Endothelial cell of umbilical vein (primary cell): ENCODE data around the gene SMG1. TPM values are rescaled to one million over a fixed set of nuclear protein-coding genes. Genes with fewer than 3 reads are reported as not detected.

Source experiments
- BruUV-seq: library from RNA; stranded (reverse); fragments of 400-500 nt; replicated peaks from 2 replicates; lab custom pipeline; 2021; lab: Mats Ljungman, UMichigan
- CTCF ChIA-PET: fragments of 300-600, 350-600 bp; sonication (Branson Sonifier 250); formaldehyde crosslinking; loops from one replicate; lab custom pipeline; 2021; ENCODE audit warnings: antibody characterized with exemption, inconsistent platforms; lab: Charles Lee
- POLR2A ChIA-PET: fragments of 300-600, 350-600 bp; sonication (Branson Sonifier 250); formaldehyde crosslinking; loops from one replicate; lab custom pipeline; 2021; ENCODE audit warnings: antibody characterized with exemption, inconsistent platforms; lab: Charles Lee
- DNase-seq: peaks from one replicate; pipeline ENCODE4 v3.0.0-alpha.2; 2011; ENCODE audit warnings: low read depth, low spot score
- FAIRE-seq: peaks from 2 replicates; lab custom pipeline; 2011; peaks lifted over from hg19 to GRCh38; lab: Jason Lieb, UNC
- H2AFZ ChIP-seq: 2 replicates; pipeline ENCODE4 v1.6.0; 2012; ENCODE audit warnings: low read depth, low read length, control low read depth, inconsistent platforms
- H3K27ac ChIP-seq: 2 replicates; pipeline ENCODE4 v1.5.1; 2011; ENCODE audit warnings: low read depth, mild to moderate bottlenecking, control low read depth, low read length, moderate library complexity; ENCODE audit not compliant: insufficient read depth
- H3K27me3 ChIP-seq, 2 experiments: 2 replicates each; pipeline versions ENCODE4 v1.6.0 to v1.6.1; 2011; ENCODE audit warnings: low read length in 2 of 2, mixed read lengths in 1 of 2; ENCODE audit not compliant: control insufficient read depth in 2 of 2, insufficient read depth in 2 of 2
- H3K36me3 ChIP-seq, 2 experiments: 2 replicates in 1 of 2; 3 replicates in 1 of 2; pipeline ENCODE4 v1.5.1; 2011; ENCODE audit warnings: low read length in 2 of 2, mild to moderate bottlenecking in 1 of 2, moderate library complexity in 1 of 2; ENCODE audit not compliant: control insufficient read depth in 2 of 2, insufficient read depth in 2 of 2; ENCODE audit errors: extremely low read depth in 1 of 2
- H3K4me1 ChIP-seq: 3 replicates; pipeline ENCODE4 v1.5.1; 2011; ENCODE audit warnings: mild to moderate bottlenecking, low read length; ENCODE audit not compliant: control insufficient read depth, insufficient read depth; ENCODE audit errors: extremely low read depth
- H3K4me2 ChIP-seq: 2 replicates; pipeline ENCODE4 v1.6.1; 2011; ENCODE audit warnings: low read length, control low read depth, mixed read lengths; ENCODE audit not compliant: insufficient read depth
- H3K4me3 ChIP-seq, 3 experiments: fragments of 200-600 bp in 1 of 3; sonication (generic), shearing (Covaris generic) in 1 of 3; replicated peaks in 1 of 3; 2 replicates each; pipeline ENCODE4 v1.5.1; 2011 to 2016; ENCODE audit warnings: control low read depth in 3 of 3, low read length in 3 of 3, mild to moderate bottlenecking in 2 of 3, inconsistent platforms in 1 of 3, low read depth in 1 of 3, moderate library complexity in 1 of 3; ENCODE audit not compliant: insufficient read depth in 1 of 3
- H3K79me2 ChIP-seq: 2 replicates; pipeline ENCODE4 v1.6.0; 2012; ENCODE audit warnings: low read length, inconsistent platforms; ENCODE audit not compliant: control insufficient read depth, insufficient read depth
- H3K9ac ChIP-seq: replicated peaks from 2 replicates; pipeline ENCODE3; 2011; ENCODE audit warnings: low read length, control low read depth; ENCODE audit not compliant: insufficient read depth; ENCODE audit errors: extremely low read depth
- H3K9me1 ChIP-seq: replicated peaks from 3 replicates; pipeline ENCODE4 v1.6.0; 2011; ENCODE audit warnings: mild to moderate bottlenecking, low read length; ENCODE audit not compliant: control insufficient read depth, insufficient read depth; ENCODE audit errors: extremely low read depth
- H3K9me3 ChIP-seq: replicated peaks from 2 replicates; pipeline ENCODE4 v1.5.1; 2012; ENCODE audit warnings: low read length, inconsistent platforms; ENCODE audit not compliant: control insufficient read depth, insufficient read depth
- H4K20me1 ChIP-seq: replicated peaks from 2 replicates; pipeline ENCODE3; 2011; ENCODE audit warnings: mild to moderate bottlenecking, low read length; ENCODE audit not compliant: control insufficient read depth, insufficient read depth; ENCODE audit errors: extremely low read depth
- CTCF ChIP-seq, 2 donors: IDR thresholded peaks; 1 replicate in 1 of 2; 2 replicates in 1 of 2; pipeline ENCODE4 v1.5.1; 2011; ENCODE audit warnings: low read length in 2 of 2, mild to moderate bottlenecking in 2 of 2, moderate library complexity in 2 of 2, control low read depth in 1 of 2, inconsistent platforms in 1 of 2, low read depth in 1 of 2; ENCODE audit not compliant: insufficient read depth in 1 of 2; ENCODE audit errors: extremely low read depth in 1 of 2
- EZH2 ChIP-seq: IDR thresholded peaks from 2 replicates; pipeline ENCODE4 v1.6.1; 2012; ENCODE audit warnings: borderline replicate concordance, low read depth, mild to moderate bottlenecking, moderate library complexity, low read length, inconsistent platforms; ENCODE audit not compliant: severe bottlenecking
- FOS ChIP-seq: IDR thresholded peaks from 2 replicates; pipeline ENCODE4 v1.6.1; 2011; ENCODE audit warnings: mild to moderate bottlenecking, low read length, moderate library complexity, borderline replicate concordance; ENCODE audit not compliant: insufficient read depth
- GATA2 ChIP-seq: IDR thresholded peaks from 2 replicates; pipeline ENCODE4 v1.7.0; 2011; ENCODE audit warnings: low read depth, mild to moderate bottlenecking, moderate library complexity, mixed read lengths, low read length; ENCODE audit not compliant: insufficient read length, insufficient read depth
- JUN ChIP-seq: IDR thresholded peaks from 2 replicates; pipeline ENCODE4 v1.6.1; 2011; ENCODE audit warnings: borderline replicate concordance, low read depth; ENCODE audit not compliant: insufficient read length, insufficient read depth
- MAX ChIP-seq: IDR thresholded peaks from 2 replicates; pipeline ENCODE4 v1.6.1; 2011; ENCODE audit not compliant: insufficient read depth, insufficient read length
- MYC ChIP-seq: IDR thresholded peaks from one replicate; pipeline ENCODE4 v1.6.1; 2011; ENCODE audit warnings: mild to moderate bottlenecking, low read depth, low read length
- POLR2A ChIP-seq: IDR thresholded peaks from 2 replicates; pipeline ENCODE4 v1.6.1; 2012; ENCODE audit warnings: low read depth, mild to moderate bottlenecking, control low read depth, low read length
- POLR2AphosphoS5 ChIP-seq: IDR thresholded peaks from 2 replicates; pipeline ENCODE4 v1.6.1; 2012; ENCODE audit warnings: low read depth, mild to moderate bottlenecking, control low read depth, low read length, moderate library complexity; ENCODE audit not compliant: insufficient read depth
- dilution Hi-C: fragments of 300-500 bp; cut with MboI; formaldehyde crosslinking; loops from one replicate; pipeline ENCODE4 v1.15.0; 2019; ENCODE audit warnings: low sequenced_read_pairs; ENCODE audit not compliant: extremely low pct_ligation_motif_present
- intact Hi-C: fragments of 100-400 bp; cut with micrococcal nuclease; formaldehyde crosslinking; loops from one replicate; pipeline ENCODE4 v1.10.0; 2022
- polyA plus RNA-seq, 4 experiments: library from polyadenylated mRNA; depleted of rRNA in 3 of 4; stranded (reverse) in 3 of 4; unstranded in 1 of 4; fragments of >200 nt; gene quantifications; 2 replicates each; pipeline versions ENCODE4 v1.2.1 to v1.2.3, GENCODE V29; 2011 to 2012; ENCODE audit warnings: missing spikeins in 1 of 4
- total RNA-seq: library from RNA; stranded (reverse); gene quantifications from 2 replicates; pipeline ENCODE4 v1.2.3, GENCODE V29; 2021

SMG1 gene
- total and polyA plus RNA-seq, 2 donors (not counting 3 experiments of a cell fraction or from before 2014, with no cell fraction given), result 14.0 to 90.8 TPM

- no peaks in the 10 kb centered on the region for H4K20me1 ChIP-seq
- H2AFZ ChIP-seq, result no peak overlapping the region
- H3K4me3 ChIP-seq, result no peak overlapping the region
- no peaks in the 10 kb centered on the region for H3K4me1 ChIP-seq
- CTCF ChIA-PET, result interaction anchor here (1.9 kb wide), 1 partner anchor 28 kb away, joined by 7 read pairs; the partner anchor contains the start of gene ARL6IP1
- H3K36me3 ChIP-seq, result peaks cover 15 to 38% of the 10 kb centered on the region in 2 experiments
- H3K27ac ChIP-seq, result no peak overlapping the region
- H3K9me1 ChIP-seq, result no peaks in the 10 kb centered on the region
- dilution Hi-C loops, result no loop called here
- no peak for FAIRE-seq
- TF ChIP-seq GATA2, result no peak
- no peak for TF ChIP-seq JUN
- no peak for TF ChIP-seq MYC
- no peak for TF ChIP-seq POLR2AphosphoS5
- TF ChIP-seq EZH2, result no peak
- no peak for TF ChIP-seq POLR2A
- TF ChIP-seq MAX, result no peak
- no peak for TF ChIP-seq CTCF (IDR thresholded peaks at IDR 0.05; ENCODE audit: extremely low read depth in 1 of 2, insufficient read depth in 1 of 2, low read depth in 1 of 2, low read length in 2 of 2)
- TF ChIP-seq FOS, result no peak
- H3K27me3 ChIP-seq, result no peaks in the 10 kb centered on the region
- no peaks in the 10 kb centered on the region for H3K9me3 ChIP-seq
- H3K79me2 ChIP-seq, result no peaks in the 10 kb centered on the region
- POLR2A ChIA-PET, result no interaction called here
- intact Hi-C loops, result no loop called here
- no peak overlapping the region for H3K9ac ChIP-seq
- H3K4me2 ChIP-seq, result no peak overlapping the region
- BruUV-seq, result no TSS peak
- no peak for DNase-seq
These were observed 97.0 kb downstream of the SMG1 start for GRCh38 chr16:18829251-18829650.
